HG03039 (cell line): ENCODE data around the gene COL11A1.
"Not testable (repeated sequence)": the region's sequence is repeated elsewhere in the genome, so short reads cannot be mapped to it uniquely, and the experiment has no call there.

ENCODE experiments used
- ATAC-seq: cut with Tn5 transposase; IDR thresholded peaks from one replicate; pipeline ENCODE4 v1.9.1; 2021; ENCODE audit warnings: mild to moderate bottlenecking, moderate library complexity; ENCODE audit not compliant: unreplicated experiment

COL11A1 gene

GRCh38 chr1:103087256-103087655 is 21.1 kb downstream of the COL11A1 start:
- no peak for ATAC-seq

- ATAC-seq, result no peak
Observed at GRCh38 chr1:103084181-103084580, 24.1 kb downstream of the COL11A1 start.

DNA sequence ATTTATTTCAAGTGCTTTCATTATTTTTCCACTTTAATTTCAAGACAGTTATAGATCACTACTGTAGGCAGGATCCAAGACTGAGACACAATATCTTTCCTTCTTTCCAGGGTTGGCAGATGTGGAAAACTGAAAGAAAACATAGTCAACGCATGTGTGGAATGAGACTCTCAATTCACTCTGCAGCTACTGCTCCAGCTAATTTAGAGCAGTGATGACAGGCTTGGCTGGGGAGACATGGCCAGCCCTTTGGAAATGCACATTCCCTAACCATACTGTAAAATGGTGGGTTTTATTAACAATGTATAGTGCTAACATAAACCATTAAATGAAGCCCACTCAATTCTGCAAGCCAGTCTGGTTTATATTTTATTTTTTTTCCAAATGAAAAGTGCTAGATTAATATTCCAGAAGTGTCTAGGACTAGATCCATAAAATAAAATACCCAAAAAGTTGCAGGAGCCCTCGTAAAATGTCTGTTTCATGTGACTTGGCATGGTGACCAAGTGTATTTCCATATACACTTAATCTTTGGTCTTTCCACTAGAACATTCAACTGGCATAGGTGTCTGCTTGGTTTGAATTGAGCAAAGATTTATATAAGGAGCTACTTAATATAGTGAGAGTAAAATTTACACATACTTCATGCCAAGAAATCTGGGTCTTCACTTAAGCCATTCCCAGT is 32.9 kb downstream of the COL11A1 start:
- ATAC-seq, result no peak

DNA sequence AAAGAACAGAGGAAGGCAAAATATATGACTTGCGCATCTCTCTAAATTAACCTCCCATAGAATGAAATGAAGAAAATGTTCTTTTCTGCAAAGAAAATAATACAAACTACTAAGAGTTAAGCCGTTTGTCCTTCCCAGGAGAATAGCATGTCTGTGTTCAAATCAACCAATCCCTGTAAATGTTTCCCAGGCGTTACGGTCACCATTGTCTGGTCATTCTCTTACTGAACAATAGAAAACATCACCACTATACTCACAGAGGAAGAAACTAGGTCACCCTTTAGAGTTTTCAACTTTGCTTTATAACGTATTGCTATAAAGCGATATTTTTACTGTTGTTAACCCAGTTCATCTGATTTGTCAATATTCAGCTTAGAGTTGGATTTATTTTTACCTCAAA is 34.1 kb downstream of the COL11A1 start:
- ATAC-seq, result no peak

DNA sequence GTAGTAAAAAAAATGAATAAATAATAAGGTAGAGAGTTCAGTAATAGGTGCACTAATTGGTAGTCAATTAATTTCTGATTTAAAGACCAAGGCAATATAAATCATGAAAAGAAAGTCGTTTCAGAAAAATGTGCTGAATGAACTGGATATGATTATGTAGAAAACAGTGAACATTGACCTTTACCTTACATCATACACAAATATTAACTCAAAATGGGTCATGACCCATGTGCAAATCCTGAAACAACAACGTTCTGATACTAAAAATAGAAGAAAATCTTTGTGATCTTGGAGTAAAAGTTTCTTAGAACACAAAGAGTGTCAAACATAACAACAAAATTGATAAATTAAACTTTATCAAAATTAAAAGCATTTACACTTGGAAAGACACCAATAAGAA is 39.1 kb downstream of the COL11A1 start:
- no peak for ATAC-seq

DNA sequence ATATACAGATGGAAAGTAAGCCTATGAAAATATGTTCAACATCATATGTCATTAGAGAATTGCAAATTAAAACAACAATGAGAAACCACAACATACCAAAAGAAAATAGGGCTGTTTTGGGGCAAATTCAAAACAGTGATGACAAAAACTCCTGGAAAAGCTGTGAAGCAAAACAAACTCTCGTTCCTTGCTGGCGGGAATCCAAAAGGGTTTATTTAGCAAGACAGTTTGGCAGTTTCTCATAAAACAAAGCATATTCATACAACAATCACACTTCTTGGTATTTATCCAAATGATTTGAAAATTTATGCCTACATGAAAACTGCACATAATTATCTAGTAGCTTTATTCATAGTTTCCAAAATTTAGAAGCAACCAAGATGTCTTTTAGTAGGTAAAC is 44.4 kb downstream of the COL11A1 start:
- ATAC-seq, result no peak

DNA sequence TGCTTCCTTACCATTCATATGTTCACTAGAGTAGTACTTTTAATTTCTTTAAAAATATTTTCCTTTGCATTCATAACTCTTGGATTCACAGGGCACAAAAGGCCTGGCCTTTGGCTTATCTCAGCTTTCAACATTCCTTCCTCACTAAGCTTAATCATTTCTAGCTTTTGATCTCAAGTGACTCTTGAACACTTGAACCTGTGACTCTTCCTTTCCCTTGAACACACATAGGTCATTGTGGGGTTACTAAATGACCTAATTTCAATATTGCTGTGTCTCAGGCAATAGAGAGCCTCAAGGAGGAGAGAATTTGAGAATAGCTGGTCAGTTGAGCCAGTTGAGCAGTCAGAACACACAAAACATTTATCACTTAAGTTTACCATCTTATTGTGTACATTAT is 49.9 kb downstream of the COL11A1 start:
- ATAC-seq, result no peak

DNA sequence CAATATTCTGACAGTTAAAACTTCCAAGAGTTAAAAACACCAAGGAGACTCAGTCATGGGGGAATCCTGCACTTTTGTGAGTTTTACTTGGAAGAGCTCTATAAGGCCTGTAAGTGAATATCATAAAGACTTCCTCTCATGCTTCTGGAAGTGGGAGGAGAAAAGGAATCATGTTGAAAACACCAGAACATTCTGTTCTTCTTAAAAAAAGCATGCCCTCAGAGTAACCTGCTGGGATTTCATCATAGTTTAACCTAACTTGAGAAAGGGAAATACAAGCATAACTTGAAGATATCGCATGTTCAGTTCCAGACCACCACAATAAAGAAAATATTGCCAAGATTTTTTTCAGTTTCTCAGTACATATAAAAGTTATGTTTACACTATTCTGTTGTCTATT is 51.9 kb downstream of the COL11A1 start:
- no peak for ATAC-seq

DNA sequence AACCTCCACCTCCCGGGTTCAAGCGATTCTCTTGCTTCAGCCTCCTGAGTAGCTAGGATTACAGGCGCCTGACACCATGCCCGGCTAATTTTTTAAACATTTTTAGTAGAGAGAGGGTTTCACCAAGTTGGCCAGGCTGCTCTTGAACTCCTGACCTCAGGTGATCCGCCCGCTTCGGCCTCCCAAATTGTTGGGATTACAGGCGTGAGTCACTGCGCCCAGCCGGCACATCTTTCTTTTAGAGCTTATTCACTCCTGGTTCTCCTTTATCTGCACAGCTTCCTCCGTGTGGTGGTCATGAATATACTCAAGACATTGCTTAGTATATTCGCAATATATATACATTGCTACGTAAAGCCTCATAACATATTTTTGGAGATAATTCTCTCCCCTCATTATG is 80.2 kb downstream of the COL11A1 start:
- ATAC-seq, result not testable (repeated sequence)

- ATAC-seq, result no peak
Observed at GRCh38 chr1:103025858-103026409, 82.4 kb downstream of the COL11A1 start.

DNA sequence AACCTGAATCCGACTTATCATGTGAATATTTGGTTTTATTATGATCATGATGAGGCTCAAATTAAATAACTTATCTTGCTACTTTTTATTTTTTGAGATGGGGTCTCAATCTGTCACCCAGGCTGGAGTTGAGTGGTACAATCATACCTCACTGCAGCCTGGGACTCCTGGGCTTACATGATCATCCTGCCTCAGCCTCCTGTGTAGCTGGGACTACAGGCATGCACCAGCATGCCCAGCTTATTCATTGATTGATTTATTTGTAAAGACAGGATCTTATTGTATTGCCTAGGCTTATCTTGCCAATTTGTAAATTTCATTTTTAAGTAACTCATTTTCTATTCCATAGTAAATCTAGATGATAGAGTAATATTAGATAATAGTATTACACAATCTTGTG is 84.3 kb downstream of the COL11A1 start:
- ATAC-seq, result no peak

DNA sequence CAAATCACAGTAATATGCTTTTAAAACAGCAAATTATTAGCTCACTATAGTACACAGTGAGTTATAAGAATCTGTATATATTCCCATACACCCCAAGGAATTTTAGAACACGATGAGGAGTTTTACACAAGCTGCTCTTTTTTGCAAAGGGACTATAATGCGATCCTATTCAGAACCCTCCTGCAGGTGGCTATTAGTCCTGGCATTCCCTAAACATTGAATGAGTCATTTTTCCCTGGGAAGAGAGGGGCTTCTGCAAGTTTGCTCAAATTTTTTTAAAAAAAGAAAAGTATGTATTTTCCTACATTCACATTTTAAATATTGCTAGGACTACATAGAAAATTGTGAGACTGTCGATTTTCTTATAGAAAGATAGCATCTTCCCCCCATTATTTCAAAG is 106.3 kb downstream of the COL11A1 start:
- no peak for ATAC-seq

DNA sequence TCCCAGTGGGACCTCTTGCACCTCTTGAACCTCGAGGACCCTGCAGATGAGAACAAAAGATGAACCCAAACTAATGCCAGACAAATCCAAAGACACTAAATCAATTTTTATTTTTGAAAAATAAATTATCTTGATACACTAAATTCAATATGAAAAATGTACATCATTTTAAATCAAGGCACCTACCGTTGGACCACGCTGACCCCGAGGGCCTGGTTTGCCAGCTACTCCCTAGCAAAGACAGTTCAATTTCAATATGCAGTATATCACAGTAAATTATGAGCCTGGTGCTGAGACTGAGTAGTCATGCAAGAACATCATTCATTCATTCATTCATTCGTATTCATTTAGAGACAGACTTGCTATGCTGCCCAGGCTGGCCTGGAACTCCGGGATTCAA is 129.4 kb downstream of the COL11A1 start:
- ATAC-seq, result no peak

- no peak for ATAC-seq
Observed at GRCh38 chr1:102977292-102977691, 131.0 kb downstream of the COL11A1 start.

DNA sequence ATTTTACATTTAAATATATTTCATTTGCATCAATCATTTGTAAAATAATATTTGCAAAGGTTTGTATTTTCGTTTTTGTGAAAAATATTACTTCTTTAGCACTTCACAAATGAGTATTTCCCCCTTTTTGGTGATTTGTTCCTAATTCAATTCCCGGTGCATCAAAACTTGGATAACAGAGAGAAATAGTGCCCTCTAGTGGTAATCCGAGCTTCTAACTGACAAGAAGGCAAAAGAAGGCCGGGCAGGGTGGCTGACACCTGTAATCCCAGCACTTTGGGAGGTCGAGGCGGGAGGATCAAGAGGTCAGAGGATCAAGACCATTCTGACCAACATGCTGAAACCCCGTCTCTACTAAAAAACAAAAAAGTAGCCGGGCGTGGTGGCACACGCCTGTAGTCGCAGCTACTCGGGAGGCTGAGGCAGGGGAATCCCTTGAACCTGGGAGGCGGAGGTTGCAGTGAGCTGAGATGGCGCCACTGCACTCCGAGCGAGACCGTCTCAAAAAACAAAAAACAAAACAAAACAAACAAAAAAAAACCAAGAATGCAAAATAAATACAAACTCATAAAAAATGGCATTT is 137.7 kb downstream of the COL11A1 start:
- peak; percentile 56 for ATAC-seq

GRCh38 chr1:102967786-102968185 is 140.5 kb downstream of the COL11A1 start:
- no peak for ATAC-seq

GRCh38 chr1:102961549-102961948 is 146.8 kb downstream of the COL11A1 start:
- ATAC-seq, result no peak

GRCh38 chr1:102954576-102954975 is 153.7 kb downstream of the COL11A1 start:
- ATAC-seq, result no peak

DNA sequence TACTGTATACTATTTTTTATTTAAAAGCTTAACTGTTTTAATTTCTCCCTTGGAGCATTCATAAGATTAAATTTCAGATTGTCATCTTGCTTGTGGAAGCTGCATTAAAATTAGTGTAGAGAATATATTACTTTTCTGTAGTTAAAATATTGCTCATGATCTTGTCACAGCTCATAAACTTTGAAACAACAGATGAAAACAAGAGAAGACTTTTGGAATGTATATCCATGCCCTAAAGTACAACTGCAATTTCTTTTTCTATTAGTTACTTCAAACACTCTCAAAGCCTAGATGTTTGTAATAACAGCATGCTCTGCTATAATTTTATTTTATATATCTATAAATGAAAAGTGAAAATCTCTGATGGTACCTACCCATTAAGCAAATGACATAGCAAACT is 155.9 kb downstream of the COL11A1 start:
- no peak for ATAC-seq

GRCh38 chr1:102942324-102942723 is 166.0 kb downstream of the COL11A1 start:
- no peak for ATAC-seq

DNA sequence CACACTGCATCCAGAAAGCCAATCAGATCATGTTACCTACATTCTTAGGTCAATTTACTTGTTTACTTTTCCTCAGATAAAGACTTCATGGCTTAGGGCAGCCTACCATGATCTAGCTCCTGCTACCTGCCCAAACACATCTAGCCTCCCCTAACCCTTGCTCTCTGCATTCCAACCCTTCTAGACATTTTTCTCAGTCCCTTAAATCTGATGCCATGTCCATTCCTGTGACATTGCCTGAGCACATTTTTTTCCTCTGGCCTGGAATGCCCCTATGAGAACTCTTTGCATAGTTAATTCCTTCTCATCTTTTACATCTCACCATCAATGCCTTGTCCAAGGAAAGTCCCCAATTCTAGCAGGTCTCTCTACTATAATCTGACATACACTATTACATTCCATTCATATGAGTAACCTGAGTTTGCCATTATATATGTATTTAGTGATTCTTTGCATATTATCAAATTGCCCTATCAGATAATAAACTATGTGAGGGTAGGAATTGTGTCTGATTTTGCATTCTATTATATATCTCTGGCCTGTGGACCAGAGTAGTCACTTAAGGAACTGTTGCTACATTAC is 166.9 kb downstream of the COL11A1 start:
- ATAC-seq, result no peak

GRCh38 chr1:102937401-102937800 is 170.9 kb downstream of the COL11A1 start:
- no peak for ATAC-seq
